Measurements from ENCODE around the gene ABCC10. TPM values are rescaled to one million over a fixed set of nuclear protein-coding genes. Genes with fewer than 3 reads are reported as not detected.

The ABCC10 gene
- total RNA-seq, 2 experiments from 2014 or later: 35.7 to 38.5 TPM

GRCh38 chr6:43434943-43435342, 7.6 kb downstream of the ABCC10 start:
- Mint-ChIP-seq H3K27me3 (no peaks in the 10 kb centered on the region), H3K9me3 (no peaks in the 10 kb centered on the region), H3K4me1 (ENCODE audit: low read depth) (peaks cover 4% of the 10 kb centered on the region), H3K36me3 (ENCODE audit: low read depth) (peaks cover 39% of the 10 kb centered on the region), H3K4me3 (no peak overlapping the region), H3K27ac (no peak overlapping the region)
- ChIA-PET CTCF (no interaction called here), POLR2A (no interaction called here)
- H3K4me1 ChIP-seq (ENCODE audit: insufficient read depth, low read length): peaks cover 3% of the 10 kb centered on the region
- H3K27me3 ChIP-seq (ENCODE audit: control insufficient read depth in 1 of 2, insufficient read depth in 2 of 2, low read length in 2 of 2): no peaks in the 10 kb centered on the region
- intact Hi-C loops (cut with DNase I, micrococcal nuclease): no loop called here
- no peak overlapping the region for H3K4me3 ChIP-seq (ENCODE audit: low read length)
- ATAC-seq (ENCODE audit: poor library complexity) (no peak), DNase-seq (no peak)
- H3K9me3 ChIP-seq (ENCODE audit: control insufficient read depth in 1 of 2, insufficient read depth in 1 of 2, low read length in 2 of 2): no peaks in the 10 kb centered on the region
- no peak overlapping the region for H3K27ac ChIP-seq (ENCODE audit: low read depth in 1 of 2, low read length in 2 of 2)
- no peak for TF ChIP-seq CTCF (IDR thresholded peaks at IDR 0.05)
- H3K36me3 ChIP-seq (ENCODE audit: insufficient read depth, low read length): peaks cover 62% of the 10 kb centered on the region

- no peak for TF ChIP-seq CTCF (IDR thresholded peaks at IDR 0.05)
- ChIA-PET POLR2A (interaction anchor here (0.6 to 1.3 kb wide), 3 partner anchors 8 to 71 kb away, joined by 3 to 4 read pairs (median 3); partner anchors contain the start of gene ABCC10), CTCF (no interaction called here)
- peaks cover 3% of the 10 kb centered on the region for H3K4me1 ChIP-seq (ENCODE audit: insufficient read depth, low read length)
- no peaks in the 10 kb centered on the region for H3K9me3 Mint-ChIP-seq
- DNase-seq (peak in 1 of 14 experiments; percentile 7), ATAC-seq (ENCODE audit: poor library complexity) (no peak)
- H3K9me3 ChIP-seq (ENCODE audit: control insufficient read depth in 1 of 2, insufficient read depth in 1 of 2, low read length in 2 of 2): no peaks in the 10 kb centered on the region
- intact Hi-C loops (cut with DNase I, micrococcal nuclease): no loop called here
- H3K36me3 Mint-ChIP-seq (ENCODE audit: low read depth): peaks cover 39% of the 10 kb centered on the region
- peaks cover 4% of the 10 kb centered on the region for H3K4me1 Mint-ChIP-seq (ENCODE audit: low read depth)
- peaks cover 66% of the 10 kb centered on the region for H3K36me3 ChIP-seq (ENCODE audit: insufficient read depth, low read length)
- no peak overlapping the region for H3K4me3 Mint-ChIP-seq
- no peak overlapping the region for H3K4me3 ChIP-seq (ENCODE audit: low read length)
- no peaks in the 10 kb centered on the region for H3K27me3 Mint-ChIP-seq
- no peak overlapping the region for H3K27ac ChIP-seq (ENCODE audit: low read depth in 1 of 2, low read length in 2 of 2)
- no peaks in the 10 kb centered on the region for H3K27me3 ChIP-seq (ENCODE audit: control insufficient read depth in 1 of 2, insufficient read depth in 2 of 2, low read length in 2 of 2)
- H3K27ac Mint-ChIP-seq: no peak overlapping the region
Measured at GRCh38 chr6:43435682-43436437, 8.5 kb downstream of the ABCC10 start.

GRCh38 chr6:43436577-43437282, 9.4 kb downstream of the ABCC10 start:
- peaks cover 61% of the 10 kb centered on the region for H3K36me3 ChIP-seq (ENCODE audit: insufficient read depth, low read length)
- Mint-ChIP-seq H3K36me3 (ENCODE audit: low read depth) (peaks cover 41% of the 10 kb centered on the region), H3K27ac (no peak overlapping the region), H3K9me3 (no peaks in the 10 kb centered on the region), H3K4me1 (ENCODE audit: low read depth) (peaks cover 1% of the 10 kb centered on the region), H3K27me3 (no peaks in the 10 kb centered on the region), H3K4me3 (no peak overlapping the region)
- H3K9me3 ChIP-seq (ENCODE audit: control insufficient read depth in 1 of 2, insufficient read depth in 1 of 2, low read length in 2 of 2): no peaks in the 10 kb centered on the region
- peak in 1 of 14 experiments; percentile 2 for DNase-seq
- CTCF ChIA-PET: no interaction called here
- no peak for TF ChIP-seq CTCF (IDR thresholded peaks at IDR 0.05)
- no peak for ATAC-seq (ENCODE audit: poor library complexity)
- POLR2A ChIA-PET: interaction anchor here (0.6 to 1.3 kb wide), 3 partner anchors 9 to 70 kb away, joined by 3 to 4 read pairs (median 3); partner anchors contain the start of gene ABCC10
- H3K27me3 ChIP-seq (ENCODE audit: control insufficient read depth in 1 of 2, insufficient read depth in 2 of 2, low read length in 2 of 2): no peaks in the 10 kb centered on the region
- intact Hi-C loops (cut with DNase I, micrococcal nuclease): no loop called here
- no peak overlapping the region for H3K4me3 ChIP-seq (ENCODE audit: low read length)
- H3K4me1 ChIP-seq (ENCODE audit: insufficient read depth, low read length): peaks cover 3% of the 10 kb centered on the region
- no peak overlapping the region for H3K27ac ChIP-seq (ENCODE audit: low read depth in 1 of 2, low read length in 2 of 2)
